Measurements from ENCODE around the gene CHRNA5. TPM values are rescaled to one million over a fixed set of nuclear protein-coding genes. Genes with fewer than 3 reads are reported as not detected.
A peak's percentile ranks its signal among the peaks of the same experiment; 100 is the strongest.

Gene CHRNA5
- total RNA-seq, 2 donors from 2014 or later: 0.27 to 1.6 TPM

GRCh38 chr15:78565951-78566774 is 843 bp downstream of the CHRNA5 start:
- Histone ChIP-seq H3K4me1 (ENCODE audit: control insufficient read depth in 1 of 2, low read depth in 2 of 2) (peaks cover 0 to 8% of the 10 kb centered on the region in 2 donors), H3K36me3 (no peaks in the 10 kb centered on the region), H3K27me3 (replicated peaks; ENCODE audit: insufficient read depth) (no peaks in the 10 kb centered on the region), H3K27ac (no peak overlapping the region), H3K4me3 (peak overlapping the region; percentile 70), H3K9me3 (no peaks in the 10 kb centered on the region)
- ATAC-seq (ENCODE audit: insufficient number of reproducible peaks, low FRiP score, low read depth) (no peak), DNase-seq (ENCODE audit: low spot score) (no peak)
- no peak for TF ChIP-seq CTCF (IDR thresholded peaks at IDR 0.05)

GRCh38 chr15:78567531-78567930 is 2.2 kb downstream of the CHRNA5 start:
- no peak for ATAC-seq (ENCODE audit: insufficient number of reproducible peaks, low FRiP score, low read depth)
- no peak for DNase-seq (ENCODE audit: low spot score)
- H3K27me3 ChIP-seq (replicated peaks; ENCODE audit: insufficient read depth): no peaks in the 10 kb centered on the region
- no peaks in the 10 kb centered on the region for H3K36me3 ChIP-seq
- no peaks in the 10 kb centered on the region for H3K9me3 ChIP-seq
- H3K4me3 ChIP-seq: no peak overlapping the region
- H3K4me1 ChIP-seq (ENCODE audit: control insufficient read depth in 1 of 2, low read depth in 2 of 2): peaks cover 0 to 8% of the 10 kb centered on the region in 2 donors
- TF ChIP-seq CTCF (IDR thresholded peaks at IDR 0.05): no peak
- H3K27ac ChIP-seq: no peak overlapping the region

GRCh38 chr15:78570710-78571109 is 5.4 kb downstream of the CHRNA5 start:
- H3K4me1 ChIP-seq (ENCODE audit: control insufficient read depth in 1 of 2, low read depth in 2 of 2): peaks cover 0 to 8% of the 10 kb centered on the region in 2 donors
- no peak for ATAC-seq (ENCODE audit: insufficient number of reproducible peaks, low FRiP score, low read depth)
- no peaks in the 10 kb centered on the region for H3K36me3 ChIP-seq
- no peak overlapping the region for H3K4me3 ChIP-seq
- no peak for TF ChIP-seq CTCF (IDR thresholded peaks at IDR 0.05)
- no peaks in the 10 kb centered on the region for H3K27me3 ChIP-seq (replicated peaks; ENCODE audit: insufficient read depth)
- H3K9me3 ChIP-seq: no peaks in the 10 kb centered on the region
- DNase-seq (ENCODE audit: low spot score): no peak
- H3K27ac ChIP-seq: no peak overlapping the region

GRCh38 chr15:78571382-78571781 is 6.1 kb downstream of the CHRNA5 start:
- no peak for TF ChIP-seq CTCF (IDR thresholded peaks at IDR 0.05)
- no peak for ATAC-seq (ENCODE audit: insufficient number of reproducible peaks, low FRiP score, low read depth)
- Histone ChIP-seq H3K27me3 (replicated peaks; ENCODE audit: insufficient read depth) (no peaks in the 10 kb centered on the region), H3K4me3 (no peak overlapping the region), H3K9me3 (no peaks in the 10 kb centered on the region), H3K4me1 (ENCODE audit: control insufficient read depth in 1 of 2, low read depth in 2 of 2) (peaks cover 0 to 2% of the 10 kb centered on the region in 2 donors), H3K36me3 (no peaks in the 10 kb centered on the region), H3K27ac (no peak overlapping the region)
- DNase-seq (ENCODE audit: low spot score): no peak

- no peaks in the 10 kb centered on the region for H3K27me3 ChIP-seq (replicated peaks; ENCODE audit: insufficient read depth)
- H3K9me3 ChIP-seq: no peaks in the 10 kb centered on the region
- ATAC-seq (ENCODE audit: insufficient number of reproducible peaks, low FRiP score, low read depth) (no peak), DNase-seq (ENCODE audit: low spot score) (no peak)
- TF ChIP-seq CTCF (IDR thresholded peaks at IDR 0.05): no peak
- H3K27ac ChIP-seq: no peak overlapping the region
- H3K4me1 ChIP-seq (ENCODE audit: control insufficient read depth in 1 of 2, low read depth in 2 of 2): no peaks in the 10 kb centered on the region
- H3K4me3 ChIP-seq: no peak overlapping the region
- no peaks in the 10 kb centered on the region for H3K36me3 ChIP-seq
Measured at GRCh38 chr15:78573416-78573815, 8.1 kb downstream of the CHRNA5 start.
